ENCODE measurements around the gene PPIH.
"Not testable (repeated sequence)": the region's sequence is repeated elsewhere in the genome, so short reads cannot be mapped to it uniquely, and the experiment has no call there.

DNA sequence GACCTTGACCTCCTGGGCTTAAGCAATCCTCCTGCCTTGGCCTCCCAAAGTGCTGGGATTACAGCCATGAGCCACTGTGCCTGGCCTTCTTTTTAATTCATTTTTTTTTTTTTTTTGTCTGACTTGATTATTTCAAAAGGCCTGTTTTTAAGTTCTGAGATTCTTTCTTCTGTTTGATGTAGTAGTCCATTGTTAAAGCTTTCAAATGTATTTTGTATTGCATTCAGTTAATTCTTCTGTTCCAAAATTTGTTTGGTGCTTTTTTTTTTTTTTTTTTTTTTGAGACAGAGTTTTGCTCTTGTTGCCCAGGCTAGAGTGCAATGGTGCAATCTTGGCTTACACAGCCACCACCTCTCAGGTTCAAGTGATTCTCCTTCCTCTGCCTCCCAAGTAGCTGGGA, 56.2 kb downstream of the PPIH start:
- not testable (repeated sequence) for TF ChIP-seq KLF7 (tag by site-specific recombination; IDR thresholded peaks at IDR 0.05; ENCODE audit: borderline replicate concordance); ZXDB (tag by site-specific recombination; IDR thresholded peaks at IDR 0.05); ZNF555 (tag by site-specific recombination; conservative IDR thresholded peaks at IDR 0.05); TCF7L2 (IDR thresholded peaks at IDR 0.05; ENCODE audit: borderline replicate concordance, low read depth, low read length); ZSCAN18 (tag by site-specific recombination; IDR thresholded peaks at IDR 0.05); ZNF449 (tag by site-specific recombination; IDR thresholded peaks at IDR 0.05); ZNF629 (tag by site-specific recombination; IDR thresholded peaks at IDR 0.05); SP7 (tag by site-specific recombination; IDR thresholded peaks at IDR 0.05); ZNF677 (tag by site-specific recombination; IDR thresholded peaks at IDR 0.05); ZNF792 (tag by site-specific recombination; IDR thresholded peaks at IDR 0.05); ZSCAN23 (tag by site-specific recombination; IDR thresholded peaks at IDR 0.05)
- TF ChIP-seq, protein P1, sequence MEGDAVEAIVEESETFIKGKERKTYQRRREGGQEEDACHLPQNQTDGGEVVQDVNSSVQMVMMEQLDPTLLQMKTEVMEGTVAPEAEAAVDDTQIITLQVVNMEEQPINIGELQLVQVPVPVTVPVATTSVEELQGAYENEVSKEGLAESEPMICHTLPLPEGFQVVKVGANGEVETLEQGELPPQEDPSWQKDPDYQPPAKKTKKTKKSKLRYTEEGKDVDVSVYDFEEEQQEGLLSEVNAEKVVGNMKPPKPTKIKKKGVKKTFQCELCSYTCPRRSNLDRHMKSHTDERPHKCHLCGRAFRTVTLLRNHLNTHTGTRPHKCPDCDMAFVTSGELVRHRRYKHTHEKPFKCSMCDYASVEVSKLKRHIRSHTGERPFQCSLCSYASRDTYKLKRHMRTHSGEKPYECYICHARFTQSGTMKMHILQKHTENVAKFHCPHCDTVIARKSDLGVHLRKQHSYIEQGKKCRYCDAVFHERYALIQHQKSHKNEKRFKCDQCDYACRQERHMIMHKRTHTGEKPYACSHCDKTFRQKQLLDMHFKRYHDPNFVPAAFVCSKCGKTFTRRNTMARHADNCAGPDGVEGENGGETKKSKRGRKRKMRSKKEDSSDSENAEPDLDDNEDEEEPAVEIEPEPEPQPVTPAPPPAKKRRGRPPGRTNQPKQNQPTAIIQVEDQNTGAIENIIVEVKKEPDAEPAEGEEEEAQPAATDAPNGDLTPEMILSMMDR (tag by site-specific recombination; IDR thresholded peaks at IDR 0.05), result not testable (repeated sequence)
- TF ChIP-seq, protein P2, sequence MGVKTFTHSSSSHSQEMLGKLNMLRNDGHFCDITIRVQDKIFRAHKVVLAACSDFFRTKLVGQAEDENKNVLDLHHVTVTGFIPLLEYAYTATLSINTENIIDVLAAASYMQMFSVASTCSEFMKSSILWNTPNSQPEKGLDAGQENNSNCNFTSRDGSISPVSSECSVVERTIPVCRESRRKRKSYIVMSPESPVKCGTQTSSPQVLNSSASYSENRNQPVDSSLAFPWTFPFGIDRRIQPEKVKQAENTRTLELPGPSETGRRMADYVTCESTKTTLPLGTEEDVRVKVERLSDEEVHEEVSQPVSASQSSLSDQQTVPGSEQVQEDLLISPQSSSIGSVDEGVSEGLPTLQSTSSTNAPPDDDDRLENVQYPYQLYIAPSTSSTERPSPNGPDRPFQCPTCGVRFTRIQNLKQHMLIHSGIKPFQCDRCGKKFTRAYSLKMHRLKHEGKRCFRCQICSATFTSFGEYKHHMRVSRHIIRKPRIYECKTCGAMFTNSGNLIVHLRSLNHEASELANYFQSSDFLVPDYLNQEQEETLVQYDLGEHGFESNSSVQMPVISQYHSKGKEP (tag by site-specific recombination; IDR thresholded peaks at IDR 0.05), result not testable (repeated sequence)
